ENCODE data around the gene MKRN2OS.

MKRN2OS gene

GRCh38 chr3:12512534-12513118 lies 32.7 kb downstream of the MKRN2OS start:
- DNase-seq = no peak

- no peak for DNase-seq
These were observed 35.8 kb downstream of the MKRN2OS start for GRCh38 chr3:12509466-12509865.

- DNase-seq = no peak
These were observed 37.0 kb downstream of the MKRN2OS start for GRCh38 chr3:12508291-12508700.

GRCh38 chr3:12507591-12508281 lies 37.6 kb downstream of the MKRN2OS start:
- DNase-seq = no peak

- no peak for DNase-seq
These were observed 39.0 kb downstream of the MKRN2OS start for GRCh38 chr3:12506201-12506709.

GRCh38 chr3:12503126-12503957 lies 42.0 kb downstream of the MKRN2OS start:
- DNase-seq = peak; percentile 67

GRCh38 chr3:12501360-12502020 lies 43.8 kb downstream of the MKRN2OS start:
- no peak for DNase-seq

GRCh38 chr3:12499474-12499873 lies 45.8 kb downstream of the MKRN2OS start:
- DNase-seq = no peak

GRCh38 chr3:12496453-12496761 lies 48.9 kb downstream of the MKRN2OS start:
- no peak for DNase-seq

GRCh38 chr3:12495749-12496452 lies 49.4 kb downstream of the MKRN2OS start:
- DNase-seq = no peak

- DNase-seq = no peak
These were observed 54.8 kb downstream of the MKRN2OS start for GRCh38 chr3:12490547-12490946.

GRCh38 chr3:12489832-12490231 lies 55.5 kb downstream of the MKRN2OS start:
- DNase-seq = no peak
